HEK293T (cell line): ENCODE data around the gene SMOC2.

Experiments used
- ARNT ChIP-seq: fragments of 450-650 bp; IDR thresholded peaks from 2 replicates; pipeline ENCODE4 v1.6.1; 2017; ENCODE audit warnings: mild to moderate bottlenecking
- BHLHE40 ChIP-seq: fragments of 450-650 bp; IDR thresholded peaks from 2 replicates; pipeline ENCODE4 v1.6.1; 2016; ENCODE audit warnings: mild to moderate bottlenecking, moderate library complexity, borderline replicate concordance
- ELF4 ChIP-seq: fragments of 450-650 bp; IDR thresholded peaks from 2 replicates; pipeline ENCODE4 v1.6.1; 2017; ENCODE audit warnings: antibody characterized with exemption
- FOXA1 ChIP-seq: fragments of 450-650 bp; IDR thresholded peaks from 2 replicates; pipeline ENCODE4 v1.6.1; 2016; ENCODE audit warnings: mild to moderate bottlenecking
- FOXM1 ChIP-seq: fragments of 450-650 bp; IDR thresholded peaks from 2 replicates; pipeline ENCODE4 v1.6.1; 2017; ENCODE audit warnings: mild to moderate bottlenecking, borderline replicate concordance
- SUZ12 ChIP-seq: fragments of 450-650 bp; IDR thresholded peaks from 2 replicates; pipeline ENCODE4 v1.6.1; 2016; ENCODE audit warnings: mild to moderate bottlenecking
- TARDBP ChIP-seq: fragments of 450-650 bp; IDR thresholded peaks from 2 replicates; pipeline ENCODE4 v1.6.1; 2016

DNA sequence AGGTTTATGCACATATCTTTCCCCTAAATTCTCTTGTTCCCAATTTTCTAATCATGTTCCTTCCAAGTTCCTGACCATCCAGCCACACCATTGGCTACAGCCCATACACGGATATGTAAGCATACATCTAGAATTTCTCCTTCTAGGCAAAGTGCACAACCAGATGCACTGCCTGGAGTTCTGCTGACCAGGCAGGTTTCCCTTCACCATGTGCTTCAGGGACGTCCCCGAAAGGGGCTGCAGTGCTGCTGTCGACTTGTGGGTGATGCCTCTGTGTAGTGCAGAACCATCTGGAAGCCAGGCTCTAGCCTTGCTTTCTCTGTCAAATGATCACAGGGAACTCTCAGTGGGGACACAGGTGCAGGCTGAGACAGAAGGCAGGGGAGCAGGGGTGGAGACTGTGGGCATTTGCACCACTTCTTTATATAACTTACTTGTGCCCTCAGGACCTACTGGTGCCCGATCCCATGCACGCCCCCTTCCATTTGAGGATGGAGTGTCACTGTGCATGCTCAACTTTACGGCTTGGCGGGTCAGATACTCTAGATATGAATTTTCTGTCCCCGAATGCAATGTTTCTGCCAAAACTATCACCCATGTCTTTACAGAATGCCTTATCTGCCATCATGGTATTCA lies 37.5 kb upstream of the SMOC2 start:
- TF ChIP-seq FOXM1: no peak
- no peak for TF ChIP-seq FOXA1
- TF ChIP-seq ARNT: no peak
- TF ChIP-seq SUZ12: no peak
- no peak for TF ChIP-seq TARDBP
- no peak for TF ChIP-seq BHLHE40
- TF ChIP-seq ELF4: no peak
